GM23338 (cell line): ENCODE data around the gene MTX2.

Experiments
- EZH2 ChIP-seq: fragments of 200-600 bp; sonication (generic); IDR thresholded peaks from one replicate; pipeline ENCODE4 v1.8.0; 2017; ENCODE audit warnings: antibody characterized with exemption, mild to moderate bottlenecking, low read depth; ENCODE audit not compliant: unreplicated experiment
- EZH2phosphoT487 ChIP-seq: fragments of 200-600 bp; sonication (generic); IDR thresholded peaks from one replicate; pipeline ENCODE4 v1.8.1; 2018; ENCODE audit warnings: antibody characterized with exemption; ENCODE audit not compliant: unreplicated experiment
- JUNB ChIP-seq: IDR thresholded peaks from one replicate; pipeline ENCODE4 v1.6.1; 2016; ENCODE audit warnings: antibody characterized with exemption; ENCODE audit not compliant: unreplicated experiment
- POLR2AphosphoS5 ChIP-seq: IDR thresholded peaks from 2 replicates; pipeline ENCODE4 v1.6.1; 2016; ENCODE audit warnings: antibody characterized with exemption, low read depth
- ZNF114 ChIP-seq: fragments of 250-450 bp; sonication (Bioruptor Pico); IDR thresholded peaks from 2 replicates; pipeline ENCODE4 v1.5.0; 2020; ENCODE audit warnings: mild to moderate bottlenecking, moderate library complexity
- TF ChIP-seq, protein P1 (sequence below), 2 experiments: fragments of 200-600 bp in 1 of 2; sonication (generic) in 1 of 2; conservative IDR thresholded peaks; 2 replicates each; pipeline versions ENCODE4 v1.5.1 to v1.6.1; 2016 to 2017; ENCODE audit warnings: antibody characterized with exemption in 2 of 2, low read depth in 2 of 2, mild to moderate bottlenecking in 2 of 2, moderate library complexity in 1 of 2
- TF ChIP-seq, protein P2 (sequence below): IDR thresholded peaks from one replicate; pipeline ENCODE4 v1.6.1; 2018; ENCODE audit warnings: antibody characterized with exemption; ENCODE audit not compliant: unreplicated experiment

DNA sequence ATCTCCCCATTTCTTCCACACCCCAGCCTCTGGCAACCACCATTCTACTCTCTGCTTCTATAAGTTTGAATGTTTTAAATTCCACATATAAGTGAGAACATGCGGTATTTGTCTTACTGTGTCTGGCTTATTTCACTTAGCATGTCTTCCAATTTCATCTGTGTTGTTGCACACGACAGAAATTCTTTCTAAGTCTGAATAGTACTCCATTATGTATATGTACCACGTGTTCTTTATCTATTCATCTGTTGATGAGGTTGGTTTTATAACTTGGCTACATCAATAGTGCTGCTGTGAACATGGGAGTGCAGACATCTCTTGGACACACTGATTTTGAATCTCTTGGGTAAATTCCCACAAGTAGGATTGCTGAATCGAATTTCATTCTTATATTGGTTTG is 31.8 kb upstream of the MTX2 start:
- TF ChIP-seq, protein P1, sequence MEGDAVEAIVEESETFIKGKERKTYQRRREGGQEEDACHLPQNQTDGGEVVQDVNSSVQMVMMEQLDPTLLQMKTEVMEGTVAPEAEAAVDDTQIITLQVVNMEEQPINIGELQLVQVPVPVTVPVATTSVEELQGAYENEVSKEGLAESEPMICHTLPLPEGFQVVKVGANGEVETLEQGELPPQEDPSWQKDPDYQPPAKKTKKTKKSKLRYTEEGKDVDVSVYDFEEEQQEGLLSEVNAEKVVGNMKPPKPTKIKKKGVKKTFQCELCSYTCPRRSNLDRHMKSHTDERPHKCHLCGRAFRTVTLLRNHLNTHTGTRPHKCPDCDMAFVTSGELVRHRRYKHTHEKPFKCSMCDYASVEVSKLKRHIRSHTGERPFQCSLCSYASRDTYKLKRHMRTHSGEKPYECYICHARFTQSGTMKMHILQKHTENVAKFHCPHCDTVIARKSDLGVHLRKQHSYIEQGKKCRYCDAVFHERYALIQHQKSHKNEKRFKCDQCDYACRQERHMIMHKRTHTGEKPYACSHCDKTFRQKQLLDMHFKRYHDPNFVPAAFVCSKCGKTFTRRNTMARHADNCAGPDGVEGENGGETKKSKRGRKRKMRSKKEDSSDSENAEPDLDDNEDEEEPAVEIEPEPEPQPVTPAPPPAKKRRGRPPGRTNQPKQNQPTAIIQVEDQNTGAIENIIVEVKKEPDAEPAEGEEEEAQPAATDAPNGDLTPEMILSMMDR (conservative IDR thresholded peaks at IDR 0.05; ENCODE audit: low read depth in 2 of 2) = no peak
- no peak for TF ChIP-seq EZH2phosphoT487
- no peak for TF ChIP-seq POLR2AphosphoS5
- no peak for TF ChIP-seq EZH2
- TF ChIP-seq, protein P2, sequence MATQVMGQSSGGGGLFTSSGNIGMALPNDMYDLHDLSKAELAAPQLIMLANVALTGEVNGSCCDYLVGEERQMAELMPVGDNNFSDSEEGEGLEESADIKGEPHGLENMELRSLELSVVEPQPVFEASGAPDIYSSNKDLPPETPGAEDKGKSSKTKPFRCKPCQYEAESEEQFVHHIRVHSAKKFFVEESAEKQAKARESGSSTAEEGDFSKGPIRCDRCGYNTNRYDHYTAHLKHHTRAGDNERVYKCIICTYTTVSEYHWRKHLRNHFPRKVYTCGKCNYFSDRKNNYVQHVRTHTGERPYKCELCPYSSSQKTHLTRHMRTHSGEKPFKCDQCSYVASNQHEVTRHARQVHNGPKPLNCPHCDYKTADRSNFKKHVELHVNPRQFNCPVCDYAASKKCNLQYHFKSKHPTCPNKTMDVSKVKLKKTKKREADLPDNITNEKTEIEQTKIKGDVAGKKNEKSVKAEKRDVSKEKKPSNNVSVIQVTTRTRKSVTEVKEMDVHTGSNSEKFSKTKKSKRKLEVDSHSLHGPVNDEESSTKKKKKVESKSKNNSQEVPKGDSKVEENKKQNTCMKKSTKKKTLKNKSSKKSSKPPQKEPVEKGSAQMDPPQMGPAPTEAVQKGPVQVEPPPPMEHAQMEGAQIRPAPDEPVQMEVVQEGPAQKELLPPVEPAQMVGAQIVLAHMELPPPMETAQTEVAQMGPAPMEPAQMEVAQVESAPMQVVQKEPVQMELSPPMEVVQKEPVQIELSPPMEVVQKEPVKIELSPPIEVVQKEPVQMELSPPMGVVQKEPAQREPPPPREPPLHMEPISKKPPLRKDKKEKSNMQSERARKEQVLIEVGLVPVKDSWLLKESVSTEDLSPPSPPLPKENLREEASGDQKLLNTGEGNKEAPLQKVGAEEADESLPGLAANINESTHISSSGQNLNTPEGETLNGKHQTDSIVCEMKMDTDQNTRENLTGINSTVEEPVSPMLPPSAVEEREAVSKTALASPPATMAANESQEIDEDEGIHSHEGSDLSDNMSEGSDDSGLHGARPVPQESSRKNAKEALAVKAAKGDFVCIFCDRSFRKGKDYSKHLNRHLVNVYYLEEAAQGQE = no peak
- no peak for TF ChIP-seq JUNB
- TF ChIP-seq ZNF114 (CRISPR knock-in tag) = no peak
